K562 (cell line): ENCODE data around the gene CNTNAP4. TPM values are rescaled to one million over a fixed set of nuclear protein-coding genes. Genes with fewer than 3 reads are reported as not detected.

Experiments used
- ATAC-seq: fragments of 200-7000 bp; cut with Tn5 transposase; 3 replicates; pipeline ENCODE4 v1.9.1; 2020; ENCODE audit warnings: moderate library complexity
- BruUV-seq: library from RNA; stranded (reverse); fragments of 400-500 nt; replicated peaks from 2 replicates; lab custom pipeline; 2021; lab: Mats Ljungman, UMichigan
- CTCF ChIA-PET: fragments of 300-600 bp; formaldehyde crosslinking; extraction: SDS; loops from one replicate; lab custom pipeline; 2021; ENCODE audit warnings: low intra/inter-chr PET ratio; lab: Yijun Ruan, JAX
- POLR2A ChIA-PET: fragments of 300-600, 350-650 bp; sonication (Branson Sonifier 250); formaldehyde crosslinking; extraction: SDS; loops from one replicate; lab custom pipeline; 2021; ENCODE audit warnings: antibody characterized with exemption, inconsistent platforms; lab: Yijun Ruan, JAX
- DNase-seq, 4 experiments: peaks; one replicate each; pipeline versions ENCODE4 v3.0.0 to v3.0.0-alpha.2; 2011 to 2018; ENCODE audit warnings: low spot score in 3 of 4, mixed read lengths in 3 of 4; ENCODE audit errors: extremely low read depth in 1 of 4
- FAIRE-seq: peaks from 2 replicates; lab custom pipeline; 2011; peaks lifted over from hg19 to GRCh38; lab: Jason Lieb, UNC
- H2AFZ ChIP-seq: 2 replicates; pipeline ENCODE4 v1.6.0; 2011; ENCODE audit warnings: low read depth, low read length, control low read depth, inconsistent platforms
- H3K27ac ChIP-seq: fragments of 200-600 bp; 3 replicates; pipeline ENCODE4 v1.8.0; 2011; ENCODE audit warnings: low read depth, mild to moderate bottlenecking, control low read depth, inconsistent platforms, low read length, moderate library complexity, mixed read lengths; ENCODE audit errors: extremely low read depth
- H3K27me3 ChIP-seq, 2 experiments: fragments of 300-600 bp in 1 of 2; 2 replicates in 1 of 2; 3 replicates in 1 of 2; pipeline versions ENCODE4 v1.6.0 to v1.8.0; 2011; ENCODE audit warnings: inconsistent platforms in 2 of 2, low read length in 2 of 2, mild to moderate bottlenecking in 1 of 2, mixed read lengths in 1 of 2, moderate library complexity in 1 of 2; ENCODE audit not compliant: control insufficient read depth in 2 of 2, insufficient read depth in 2 of 2
- H3K36me3 ChIP-seq: fragments of 300-600 bp; 3 replicates; pipeline ENCODE4 v1.8.0; 2011; ENCODE audit warnings: mild to moderate bottlenecking, low read length, inconsistent platforms; ENCODE audit not compliant: control insufficient read depth, insufficient read depth
- H3K4me1 ChIP-seq, 2 experiments: fragments of 200-600 bp in 1 of 2; replicated peaks in 1 of 2; 2 replicates in 1 of 2; 3 replicates in 1 of 2; pipeline versions ENCODE4 v1.5.1 to v1.8.0; 2011; ENCODE audit warnings: inconsistent platforms in 2 of 2, low read length in 2 of 2, mild to moderate bottlenecking in 1 of 2, mixed read lengths in 1 of 2, moderate library complexity in 1 of 2; ENCODE audit not compliant: control insufficient read depth in 2 of 2, insufficient read depth in 2 of 2
- H3K4me2 ChIP-seq: 2 replicates; pipeline ENCODE4 v1.6.1; 2011; ENCODE audit warnings: low read length, control low read depth, inconsistent platforms, mixed read lengths; ENCODE audit not compliant: insufficient read depth
- H3K4me3 ChIP-seq: fragments of 200-600 bp; sonication (generic), shearing (Covaris generic); 2 replicates; pipeline ENCODE4 v1.5.1; 2016; ENCODE audit warnings: control low read depth, inconsistent platforms
- H3K79me2 ChIP-seq: fragments of 200-600 bp; 3 replicates; pipeline ENCODE4 v1.8.0; 2011; ENCODE audit warnings: low read length, inconsistent platforms; ENCODE audit not compliant: control insufficient read depth, insufficient read depth
- H3K9ac ChIP-seq, 2 experiments: 2 replicates each; pipeline versions ENCODE4 v1.6.0 to v1.6.1; 2011; ENCODE audit warnings: low read depth in 2 of 2, low read length in 2 of 2, control low read depth in 1 of 2, inconsistent platforms in 1 of 2, mild to moderate bottlenecking in 1 of 2, mixed read lengths in 1 of 2; ENCODE audit not compliant: insufficient read depth in 1 of 2
- H3K9me1 ChIP-seq: one replicate; pipeline ENCODE4 v1.6.0; 2011; ENCODE audit warnings: inconsistent platforms, mild to moderate bottlenecking, low read length, moderate library complexity; ENCODE audit not compliant: control insufficient read depth, insufficient read depth
- H3K9me3 ChIP-seq: replicated peaks from 2 replicates; pipeline ENCODE4 v1.5.1; 2011; ENCODE audit warnings: low read depth, low read length, inconsistent platforms; ENCODE audit not compliant: control insufficient read depth, insufficient read depth
- H4K20me1 ChIP-seq: replicated peaks from 2 replicates; pipeline ENCODE4 v1.6.1; 2011; ENCODE audit warnings: low read length, inconsistent platforms, mixed read lengths; ENCODE audit not compliant: control insufficient read depth, insufficient read depth
- ATF3 ChIP-seq, 2 experiments: fragments of 450-650 bp in 1 of 2; sonication (generic) in 1 of 2; formaldehyde crosslinking in 1 of 2; IDR thresholded peaks in 1 of 2; conservative IDR thresholded peaks in 1 of 2; 2 replicates each; pipeline versions ENCODE4 v1.6.1 to v1.8.1; 2016 to 2023; ENCODE audit warnings: mild to moderate bottlenecking in 2 of 2, moderate library complexity in 2 of 2, inconsistent platforms in 1 of 2, missing genetic modification reagents in 1 of 2
- BCL6 ChIP-seq: fragments of 250-450 bp; sonication (Bioruptor Pico); IDR thresholded peaks from 2 replicates; pipeline ENCODE4 v1.4.0; 2020
- NR3C1 ChIP-seq: sonication (generic); formaldehyde crosslinking; IDR thresholded peaks from 2 replicates; pipeline ENCODE4 v1.8.1; 2022; ENCODE audit warnings: missing genetic modification reagents
- TCF15 ChIP-seq: fragments of 250-450 bp; sonication (Bioruptor Pico); IDR thresholded peaks from 2 replicates; pipeline ENCODE4 v1.8.0; 2022; ENCODE audit warnings: moderate library complexity, mild to moderate bottlenecking, inconsistent platforms
- ZSCAN29 ChIP-seq: fragments of 450-650 bp; IDR thresholded peaks from 2 replicates; pipeline ENCODE4 v1.6.1; 2017
- WGBS: fragments of 100-300 bp; shearing (Covaris generic); methylation state at CpG from one replicate; pipeline ENCODE4 v1.1.6; 2016; ENCODE audit warnings: low coverage, mixed read lengths; ENCODE audit not compliant: insufficient coverage; ENCODE audit errors: missing lambda C conversion rate; 5-methylcytosine and 5-hydroxymethylcytosine counted together
- in situ Hi-C: fragments of 300-500 bp; cut with MboI; formaldehyde crosslinking; loops from 4 replicates; pipeline ENCODE4 v1.15.0; 2018; ENCODE audit warnings: inconsistent platforms, mixed read lengths
- intact Hi-C: fragments of 100-400 bp; cut with micrococcal nuclease; formaldehyde crosslinking; loops from 2 replicates; pipeline ENCODE4 v1.14.2; 2022
- polyA plus RNA-seq, 8 experiments: library from polyadenylated mRNA; depleted of rRNA in 4 of 8; stranded (reverse) in 5 of 8; unstranded in 3 of 8; fragments of >200 nt; fragmentation: Nextera tagmentation in 2 of 8; fragmentation: Illumina TruSeq in 1 of 8; extraction: Ambion mirVana in 2 of 8; extraction: Trizol in 1 of 8; gene quantifications; 2 replicates each; pipeline versions ENCODE4 v1.2.1 to v1.2.3, GENCODE V29; 2011 to 2014; ENCODE audit warnings: inconsistent platforms in 1 of 8, missing spikeins in 1 of 8
- total RNA-seq, 7 experiments: library from RNA; depleted of rRNA in 6 of 7; stranded (reverse); fragments of >200 nt in 6 of 7; fragmentation: Illumina TruSeq in 2 of 7; extraction: Trizol in 2 of 7; gene quantifications; 2 replicates each; pipeline versions ENCODE4 v1.2.1 to v1.2.3, GENCODE V29; 2011 to 2021; ENCODE audit warnings: low replicate concordance in 1 of 7

Gene CNTNAP4
- total and polyA plus RNA-seq, 9 of the 15 experiments (the other 6 are each of a cell fraction or from before 2014, with no cell fraction given): not detected

GRCh38 chr16:76335180-76335974, 58.2 kb downstream of the CNTNAP4 start:
- no peaks in the 10 kb centered on the region for H3K9me3 ChIP-seq
- ATAC-seq (no peak), DNase-seq (no peak), FAIRE-seq (no peak)
- H4K20me1 ChIP-seq: no peaks in the 10 kb centered on the region
- H3K27ac ChIP-seq: no peak overlapping the region
- H3K79me2 ChIP-seq: no peaks in the 10 kb centered on the region
- POLR2A ChIA-PET: no interaction called here
- no peaks in the 10 kb centered on the region for H3K27me3 ChIP-seq
- H2AFZ ChIP-seq: no peak overlapping the region
- BruUV-seq: no TSS peak
- H3K9me1 ChIP-seq: no peaks in the 10 kb centered on the region
- H3K4me3 ChIP-seq: no peak overlapping the region
- H3K4me2 ChIP-seq: no peak overlapping the region
- no peak overlapping the region for H3K9ac ChIP-seq
- 0% methylated on average over 3 of the region's 3 CpGs for WGBS
- no peak for TF ChIP-seq NR3C1 (CRISPR knock-in tag)
- no peak for TF ChIP-seq BCL6 (CRISPR knock-in tag)
- TF ChIP-seq ZSCAN29: no peak
- no peak for TF ChIP-seq ATF3 (IDR thresholded peaks at IDR 0.05)
- no peak for TF ChIP-seq ATF3 (CRISPR knock-in tag; conservative IDR thresholded peaks at IDR 0.05)
- TF ChIP-seq TCF15 (CRISPR knock-in tag): no peak
- TF ChIP-seq, all 486 proteins: peak for 0
- CTCF ChIA-PET: no interaction called here
- in situ Hi-C loops (no loop called here), intact Hi-C loops (no loop called here)
- no peaks in the 10 kb centered on the region for H3K36me3 ChIP-seq
- H3K4me1 ChIP-seq: no peaks in the 10 kb centered on the region
